Mammary epithelial cell (primary cell): ENCODE results near the gene CCDC142.

Experiments used
- EZH2 ChIP-seq: IDR thresholded peaks from 2 replicates; pipeline ENCODE4 v1.6.1; 2012; ENCODE audit warnings: low read length, inconsistent platforms, borderline replicate concordance
- TF ChIP-seq, protein P1 (sequence below), 2 donors: IDR thresholded peaks in 1 of 2; conservative IDR thresholded peaks in 1 of 2; 2 replicates each; pipeline ENCODE4 v1.5.1; 2011 to 2012; ENCODE audit warnings: inconsistent platforms in 2 of 2, low read length in 2 of 2, mild to moderate bottlenecking in 2 of 2, control low read depth in 1 of 2, low read depth in 1 of 2; ENCODE audit not compliant: insufficient read depth in 1 of 2; ENCODE audit errors: extremely low read depth in 1 of 2

GRCh38 chr2:74472086-74472944 lies 10.5 kb downstream of the CCDC142 start, which contains the start of gene MRPL53:
- TF ChIP-seq, protein P1, sequence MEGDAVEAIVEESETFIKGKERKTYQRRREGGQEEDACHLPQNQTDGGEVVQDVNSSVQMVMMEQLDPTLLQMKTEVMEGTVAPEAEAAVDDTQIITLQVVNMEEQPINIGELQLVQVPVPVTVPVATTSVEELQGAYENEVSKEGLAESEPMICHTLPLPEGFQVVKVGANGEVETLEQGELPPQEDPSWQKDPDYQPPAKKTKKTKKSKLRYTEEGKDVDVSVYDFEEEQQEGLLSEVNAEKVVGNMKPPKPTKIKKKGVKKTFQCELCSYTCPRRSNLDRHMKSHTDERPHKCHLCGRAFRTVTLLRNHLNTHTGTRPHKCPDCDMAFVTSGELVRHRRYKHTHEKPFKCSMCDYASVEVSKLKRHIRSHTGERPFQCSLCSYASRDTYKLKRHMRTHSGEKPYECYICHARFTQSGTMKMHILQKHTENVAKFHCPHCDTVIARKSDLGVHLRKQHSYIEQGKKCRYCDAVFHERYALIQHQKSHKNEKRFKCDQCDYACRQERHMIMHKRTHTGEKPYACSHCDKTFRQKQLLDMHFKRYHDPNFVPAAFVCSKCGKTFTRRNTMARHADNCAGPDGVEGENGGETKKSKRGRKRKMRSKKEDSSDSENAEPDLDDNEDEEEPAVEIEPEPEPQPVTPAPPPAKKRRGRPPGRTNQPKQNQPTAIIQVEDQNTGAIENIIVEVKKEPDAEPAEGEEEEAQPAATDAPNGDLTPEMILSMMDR (conservative IDR thresholded peaks at IDR 0.05 in 1 of 2, IDR thresholded peaks at IDR 0.05 in 1 of 2; ENCODE audit: extremely low read depth in 1 of 2, insufficient read depth in 1 of 2, low read depth in 1 of 2, low read length in 2 of 2): no peak
- no peak for TF ChIP-seq EZH2
